Epithelial cell of proximal tubule (primary cell): ENCODE measurements around the gene CTSZ. TPM values are rescaled to one million over a fixed set of nuclear protein-coding genes. Genes with fewer than 3 reads are reported as not detected.

Experiments
- DNase-seq: peaks from one replicate; pipeline ENCODE4 v3.0.0-alpha.2; 2011; ENCODE audit warnings: low read depth
- H3K4me3 ChIP-seq: 2 replicates; pipeline ENCODE4 v1.5.1; 2011; ENCODE audit warnings: low read depth, mild to moderate bottlenecking, low read length
- total RNA-seq: library from RNA; depleted of rRNA; stranded (reverse); fragments of >200 nt; gene quantifications from 2 replicates; pipeline ENCODE4 v1.2.3, GENCODE V29; 2015
- TF ChIP-seq, protein P1 (sequence below): conservative IDR thresholded peaks from 2 replicates; pipeline ENCODE4 v1.5.1; 2012; ENCODE audit warnings: low read depth, mild to moderate bottlenecking, low read length

The CTSZ gene
- total RNA-seq, 1 donor from 2014 or later: 98.1 TPM

DNA sequence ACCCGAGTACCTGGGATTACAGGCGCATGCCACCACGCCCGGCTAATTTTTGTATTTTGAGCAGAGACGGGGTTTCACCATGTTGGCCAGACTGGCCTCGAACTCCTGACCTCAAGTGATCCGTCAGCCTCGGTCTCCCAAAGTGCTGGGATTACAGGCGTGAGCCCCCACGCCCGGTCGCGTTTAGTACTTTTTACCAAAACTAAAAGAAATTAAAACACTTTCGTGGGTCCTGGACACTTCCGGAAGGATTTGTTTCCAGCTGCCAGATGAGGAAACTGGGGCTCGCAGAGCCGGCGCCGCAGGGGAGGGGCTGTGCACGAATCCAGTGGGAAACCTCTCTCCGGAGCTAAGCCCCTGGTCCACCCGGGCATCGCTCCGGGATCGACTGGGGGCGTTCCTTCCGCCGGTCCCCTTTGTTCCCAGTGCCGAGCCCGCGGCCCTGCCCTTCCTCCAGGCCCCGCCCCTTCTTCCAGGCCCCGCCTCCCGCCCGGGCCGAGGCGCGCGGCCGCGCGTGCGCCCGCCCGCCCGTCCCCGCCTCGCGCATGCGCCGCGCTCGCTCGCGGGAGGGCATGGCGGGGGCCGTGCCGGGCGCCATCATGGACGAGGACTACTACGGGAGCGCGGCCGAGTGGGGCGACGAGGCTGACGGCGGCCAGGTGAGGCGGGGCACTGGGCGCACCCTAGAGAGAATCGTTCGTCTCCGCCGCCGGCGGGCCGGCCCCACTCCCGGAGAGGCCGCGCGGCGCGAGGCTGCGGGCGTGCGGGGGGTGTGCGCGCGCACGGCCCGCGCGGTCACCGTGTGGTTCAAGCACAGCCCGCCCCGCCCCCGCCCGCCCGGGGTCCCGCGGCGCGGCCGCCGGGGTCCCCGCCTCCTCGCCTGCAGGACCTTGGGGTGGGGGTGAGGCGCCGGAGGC lies 26.1 kb downstream of the CTSZ start, which contains the start of gene NELFCD:
Gene NELFCD (plus strand): TSS at position 546 of the 917 bp plus-strand sequence. CDS start 54 bp downstream, at position 600.
- DNase-seq: no peak
- TF ChIP-seq, protein P1, sequence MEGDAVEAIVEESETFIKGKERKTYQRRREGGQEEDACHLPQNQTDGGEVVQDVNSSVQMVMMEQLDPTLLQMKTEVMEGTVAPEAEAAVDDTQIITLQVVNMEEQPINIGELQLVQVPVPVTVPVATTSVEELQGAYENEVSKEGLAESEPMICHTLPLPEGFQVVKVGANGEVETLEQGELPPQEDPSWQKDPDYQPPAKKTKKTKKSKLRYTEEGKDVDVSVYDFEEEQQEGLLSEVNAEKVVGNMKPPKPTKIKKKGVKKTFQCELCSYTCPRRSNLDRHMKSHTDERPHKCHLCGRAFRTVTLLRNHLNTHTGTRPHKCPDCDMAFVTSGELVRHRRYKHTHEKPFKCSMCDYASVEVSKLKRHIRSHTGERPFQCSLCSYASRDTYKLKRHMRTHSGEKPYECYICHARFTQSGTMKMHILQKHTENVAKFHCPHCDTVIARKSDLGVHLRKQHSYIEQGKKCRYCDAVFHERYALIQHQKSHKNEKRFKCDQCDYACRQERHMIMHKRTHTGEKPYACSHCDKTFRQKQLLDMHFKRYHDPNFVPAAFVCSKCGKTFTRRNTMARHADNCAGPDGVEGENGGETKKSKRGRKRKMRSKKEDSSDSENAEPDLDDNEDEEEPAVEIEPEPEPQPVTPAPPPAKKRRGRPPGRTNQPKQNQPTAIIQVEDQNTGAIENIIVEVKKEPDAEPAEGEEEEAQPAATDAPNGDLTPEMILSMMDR: no peak

DNA sequence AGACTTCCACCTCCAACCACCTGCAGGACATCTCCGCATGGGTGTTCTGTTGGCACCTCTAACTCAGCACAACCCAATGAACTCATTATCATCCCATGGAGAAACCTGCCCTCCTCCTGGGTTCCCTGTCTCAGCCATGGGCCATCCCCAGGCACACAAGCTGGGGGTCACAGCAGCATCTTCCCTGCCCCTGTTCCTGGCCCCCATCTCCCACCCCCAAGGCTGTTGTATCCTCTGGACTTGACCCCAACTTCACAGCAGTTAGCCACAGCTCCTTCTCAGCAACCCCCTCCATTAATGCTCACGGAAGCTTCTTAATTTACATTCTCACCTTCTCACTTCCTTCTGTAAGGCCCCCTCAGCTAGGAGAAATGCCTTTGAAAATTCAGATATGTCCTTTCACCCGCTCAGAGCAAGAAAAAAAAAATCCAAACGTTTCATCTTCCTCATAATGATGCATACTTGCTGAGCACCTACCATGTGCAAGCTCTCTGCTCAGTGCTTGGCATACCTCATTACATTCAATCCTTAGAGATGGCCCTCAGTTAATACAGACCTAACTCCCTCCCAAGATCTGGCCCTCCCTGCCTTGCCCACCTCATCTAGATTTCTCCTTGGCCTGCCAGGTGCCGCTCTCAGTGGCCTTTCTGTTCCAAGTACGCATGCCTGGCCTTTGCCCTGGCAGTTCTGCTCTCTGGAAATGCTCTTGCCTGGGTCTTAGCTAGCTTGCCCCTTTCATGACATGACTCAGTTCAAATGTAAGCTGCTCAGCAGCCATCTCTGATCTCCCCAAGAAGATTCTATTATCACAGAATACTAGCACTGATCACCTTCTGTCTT lies 28.5 kb downstream of the CTSZ start:
- no peak for DNase-seq
- TF ChIP-seq, protein P1: no peak
- H3K4me3 ChIP-seq: no peak overlapping the region

More for the DNA sequence above, 26.1 kb downstream of the CTSZ start, which contains the start of gene NELFCD:
- H3K4me3 ChIP-seq: peak within 1 kb of the TSS; percentile 87

DNA sequence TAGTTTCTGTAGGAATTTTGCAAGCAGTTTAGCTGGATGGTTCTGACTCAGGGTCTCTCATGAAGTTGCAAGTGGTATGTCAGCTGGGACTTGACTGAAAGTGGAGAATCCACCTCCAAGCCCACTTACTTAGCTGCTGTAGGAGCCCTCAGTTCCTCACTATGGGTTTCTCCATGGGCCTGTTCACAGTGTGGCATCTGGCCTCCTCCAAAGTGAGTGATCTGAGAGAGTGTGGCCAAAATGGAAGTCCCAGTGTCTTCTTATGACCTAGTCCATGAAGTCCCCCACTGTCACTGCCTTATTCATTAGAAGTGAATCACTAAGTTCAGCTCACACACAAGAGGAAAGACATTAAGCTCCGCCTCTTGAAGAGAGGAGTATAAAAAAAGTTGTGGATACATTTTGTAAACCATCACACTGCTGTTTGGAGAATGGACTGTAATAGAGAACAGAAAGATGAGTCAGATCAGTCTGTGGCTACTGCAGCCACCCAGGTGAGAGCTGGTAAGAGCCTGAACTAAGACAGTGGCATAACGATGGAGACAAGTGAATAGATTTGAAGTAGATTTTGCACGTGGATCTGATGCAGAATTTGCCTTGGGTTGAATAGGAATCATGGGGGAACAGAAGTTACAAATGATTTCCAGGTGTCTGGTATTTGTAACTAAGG lies 30.9 kb downstream of the CTSZ start:
- TF ChIP-seq, protein P1: no peak
- no peak for DNase-seq

DNA sequence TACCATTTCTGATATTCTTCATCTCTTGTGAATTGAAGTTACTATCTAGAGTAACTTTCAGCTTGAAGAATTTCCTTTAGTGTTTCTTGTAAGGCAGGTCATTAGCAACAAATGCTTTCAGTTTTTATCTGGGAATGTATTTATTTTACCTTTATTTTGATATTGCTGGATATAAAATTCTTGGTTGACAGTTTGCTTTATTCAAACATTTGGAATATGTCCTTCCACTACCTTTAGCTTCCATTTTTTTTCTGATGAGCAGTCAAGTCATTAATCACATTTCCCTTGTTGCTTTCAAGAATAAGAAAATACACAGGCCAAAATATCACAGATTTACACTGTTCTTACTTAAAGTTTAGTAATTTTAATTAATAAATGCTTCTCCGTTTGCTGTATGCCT lies 31.7 kb downstream of the CTSZ start:
- DNase-seq: no peak
- TF ChIP-seq, protein P1: no peak

More for the DNA sequence above, 30.9 kb downstream of the CTSZ start:
- H3K4me3 ChIP-seq: no peak overlapping the region

DNA sequence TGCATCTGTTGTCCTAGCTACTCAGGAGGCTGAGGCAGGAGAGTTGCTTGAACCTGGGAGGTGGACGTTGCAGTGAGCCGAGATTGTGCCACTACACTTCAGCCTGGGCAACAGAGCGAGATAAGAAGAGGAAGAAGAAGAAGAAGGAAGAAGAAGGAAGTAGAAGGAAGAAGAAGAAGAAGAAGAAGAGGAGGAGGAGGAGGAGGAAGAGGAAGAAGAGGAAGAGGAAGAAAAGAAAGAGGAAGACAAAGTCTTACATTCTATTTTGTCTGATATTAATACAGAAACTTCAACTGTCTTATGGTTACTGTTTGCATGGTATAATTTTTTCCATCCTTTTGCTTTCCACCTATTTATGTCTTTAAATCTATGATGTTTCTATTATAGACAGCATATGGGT lies 33.2 kb downstream of the CTSZ start:
- TF ChIP-seq, protein P1: no peak
- H3K4me3 ChIP-seq: no peak overlapping the region
- DNase-seq: no peak

More for the DNA sequence above, 31.7 kb downstream of the CTSZ start:
- no peak overlapping the region for H3K4me3 ChIP-seq

DNA sequence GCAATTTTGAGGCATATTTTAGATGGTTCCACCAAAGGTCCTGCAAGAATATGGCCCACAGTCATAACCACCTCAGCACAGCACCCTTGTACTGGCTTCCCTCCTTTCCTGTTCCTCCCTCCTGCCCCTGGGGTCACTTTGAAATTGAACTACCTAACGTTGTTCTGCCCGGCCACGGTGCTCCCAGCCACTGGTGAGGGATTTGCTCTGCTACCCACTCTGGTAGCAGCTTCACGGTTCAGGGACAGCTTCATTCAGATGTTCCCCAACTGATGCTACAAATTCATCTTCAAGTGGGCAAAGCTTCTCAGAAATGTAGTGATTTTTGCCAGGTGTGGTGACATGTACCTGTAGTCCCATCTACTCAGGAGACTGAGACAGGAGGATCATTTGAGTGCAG lies 33.9 kb downstream of the CTSZ start:
- TF ChIP-seq, protein P1: no peak
- no peak for DNase-seq
- no peak overlapping the region for H3K4me3 ChIP-seq
